Uterus (tissue), 2 donors: Measurements from ENCODE around the gene RAB13.

Source experiments
- CTCF ChIP-seq, 4 experiments: fragments of 200-600 bp in 2 of 4; fragments of 450-650 bp in 2 of 4; sonication (generic) in 2 of 4; IDR thresholded peaks; one replicate each; pipeline ENCODE4 v1.5.1; 2016 to 2019; ENCODE audit warnings: antibody characterized with exemption in 4 of 4, mild to moderate bottlenecking in 2 of 4, moderate library complexity in 1 of 4
- POLR2A ChIP-seq, 2 donors: fragments of 450-650 bp; IDR thresholded peaks; one replicate each; pipeline ENCODE4 v1.6.1; 2016; ENCODE audit warnings: antibody characterized with exemption in 2 of 2, mild to moderate bottlenecking in 1 of 2, moderate library complexity in 1 of 2

GRCh38 chr1:153958961-153959260 lies 27.2 kb downstream of the RAB13 start:
- TF ChIP-seq CTCF (IDR thresholded peaks at IDR 0.05), result no peak
- no peak for TF ChIP-seq POLR2A (IDR thresholded peaks at IDR 0.05)
